Caco-2 (cell line): ENCODE data around the gene TFF1. TPM values are rescaled to one million over a fixed set of nuclear protein-coding genes. Genes with fewer than 3 reads are reported as not detected.

ENCODE experiments used
- BruUV-seq: library from RNA; stranded (reverse); fragments of 400-500 nt; replicated peaks from 2 replicates; lab custom pipeline; 2021; lab: Mats Ljungman, UMichigan
- CTCF ChIA-PET: fragments of 300-600 bp; sonication (Branson Sonifier 250); formaldehyde crosslinking; loops from one replicate; lab custom pipeline; 2022; ENCODE audit warnings: antibody characterized with exemption; lab: Charles Lee
- POLR2A ChIA-PET: fragments of 300-600 bp; sonication (Branson Sonifier 250); formaldehyde crosslinking; loops from one replicate; lab custom pipeline; 2022; ENCODE audit warnings: antibody characterized with exemption; lab: Charles Lee
- DNase-seq, 2 experiments: peaks; one replicate each; pipeline versions ENCODE4 v3.0.0 to v3.0.0-alpha.2; 2020 to 2022
- H3K27me3 ChIP-seq: replicated peaks from 2 replicates; pipeline ENCODE4 v1.6.0; 2011; ENCODE audit warnings: low read length; ENCODE audit not compliant: control insufficient read depth, insufficient read depth
- H3K36me3 ChIP-seq: 2 replicates; pipeline ENCODE4 v1.5.1; 2011; ENCODE audit warnings: low read length; ENCODE audit not compliant: control insufficient read depth, insufficient read depth
- H3K4me1 ChIP-seq: fragments of 250-450 bp; sonication (Bioruptor Pico); 2 replicates; pipeline ENCODE4 v1.5.1; 2020; ENCODE audit warnings: mild to moderate bottlenecking
- H3K4me3 ChIP-seq: 2 replicates; pipeline ENCODE4 v1.5.1; 2011; ENCODE audit warnings: low read depth, mild to moderate bottlenecking, control low read depth, low read length
- H3K9me3 ChIP-seq: fragments of 250-450 bp; sonication (Bioruptor Pico); 2 replicates; pipeline ENCODE4 v1.5.1; 2020; ENCODE audit warnings: mild to moderate bottlenecking, moderate library complexity
- H3K27ac Mint-ChIP-seq: one replicate; pipeline ENCODE4 v1.8.0; 2022; ENCODE audit warnings: mixed read lengths; ENCODE audit not compliant: unreplicated experiment
- H3K27me3 Mint-ChIP-seq: one replicate; pipeline ENCODE4 v1.8.0; 2022; ENCODE audit warnings: mixed read lengths; ENCODE audit not compliant: insufficient read depth, unreplicated experiment
- H3K36me3 Mint-ChIP-seq: one replicate; pipeline ENCODE4 v1.8.0; 2022; ENCODE audit warnings: mild to moderate bottlenecking, mixed read lengths; ENCODE audit not compliant: insufficient read depth, unreplicated experiment
- H3K4me1 Mint-ChIP-seq: one replicate; pipeline ENCODE4 v1.8.0; 2022; ENCODE audit warnings: low read depth, mixed read lengths; ENCODE audit not compliant: unreplicated experiment
- H3K4me3 Mint-ChIP-seq: one replicate; pipeline ENCODE4 v1.8.0; 2022; ENCODE audit warnings: mild to moderate bottlenecking, moderate library complexity, mixed read lengths; ENCODE audit not compliant: unreplicated experiment
- H3K9me3 Mint-ChIP-seq: one replicate; pipeline ENCODE4 v1.8.0; 2022; ENCODE audit warnings: mixed read lengths; ENCODE audit not compliant: unreplicated experiment
- intact Hi-C: fragments of 100-400 bp; cut with micrococcal nuclease; formaldehyde crosslinking; loops from one replicate; pipeline ENCODE4 v1.10.0; 2022; ENCODE audit not compliant: unreplicated experiment
- total RNA-seq: library from RNA; stranded (reverse); gene quantifications from 2 replicates; pipeline ENCODE4 v1.2.3, GENCODE V29; 2022
- TF ChIP-seq, protein P1 (sequence below), 2 experiments: fragments of 200-600 bp in 1 of 2; IDR thresholded peaks; 1 replicate in 1 of 2; 2 replicates in 1 of 2; pipeline versions ENCODE4 v1.5.1 to v1.8.0; 2011 to 2022; ENCODE audit warnings: antibody characterized with exemption in 1 of 2, control low read depth in 1 of 2, inconsistent platforms in 1 of 2, low read depth in 1 of 2, low read length in 1 of 2, mild to moderate bottlenecking in 1 of 2, moderate library complexity in 1 of 2; ENCODE audit not compliant: insufficient read depth in 1 of 2, severe bottlenecking in 1 of 2, unreplicated experiment in 1 of 2

The TFF1 gene
- total RNA-seq, 1 experiment from 2014 or later: 9.8 TPM

- POLR2A ChIA-PET: no interaction called here
- intact Hi-C loops: loop anchor here (1.0 kb wide), 3 partner anchors 43 to 236 kb away; no protein-coding TSS in a partner anchor
Observed at GRCh38 chr21:42381347-42381984, 15.1 kb upstream of the TFF1 start.

DNA sequence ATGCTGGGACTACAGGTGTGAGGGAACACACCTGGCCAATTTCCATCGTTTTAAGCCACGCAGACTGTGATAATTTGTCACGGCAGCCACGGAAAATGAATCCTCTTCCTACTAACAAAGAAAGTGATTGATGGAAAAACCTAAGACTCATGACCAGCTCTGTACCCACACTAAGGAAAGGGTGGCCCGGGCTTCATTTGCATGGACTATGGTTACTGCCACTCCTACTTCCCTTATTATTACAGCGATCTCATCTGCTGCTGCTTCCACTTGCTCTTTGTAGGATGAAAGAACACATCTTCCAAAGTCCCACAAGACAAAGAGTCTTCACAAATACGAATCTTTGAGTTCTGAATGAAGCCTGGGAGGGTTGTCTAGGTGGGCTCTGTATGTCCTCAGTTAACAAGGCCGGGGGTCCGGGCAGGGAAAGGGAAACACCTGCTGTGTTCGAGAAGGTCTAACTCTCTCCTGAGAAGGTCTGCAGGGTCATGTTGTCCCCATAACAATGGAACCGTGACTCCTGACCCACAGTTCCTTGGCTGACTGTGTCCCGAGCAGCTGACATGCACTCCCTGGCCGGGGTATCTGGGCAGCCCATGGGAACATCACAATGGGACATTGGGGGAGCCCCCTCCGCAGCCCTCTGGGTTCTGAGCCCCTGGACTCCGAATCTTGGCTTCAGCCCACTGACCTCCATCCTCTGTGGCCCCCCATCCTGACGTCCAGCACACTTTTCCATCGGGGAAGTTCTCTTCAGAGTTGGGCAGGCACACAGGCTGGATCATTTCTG lies 13.3 kb upstream of the TFF1 start:
- no peaks in the 10 kb centered on the region for H3K27me3 ChIP-seq
- no peak for DNase-seq
- no peaks in the 10 kb centered on the region; the same call in 1 of the 2 replicates for H3K9me3 ChIP-seq
- CTCF ChIA-PET: no interaction called here
- H3K9me3 Mint-ChIP-seq: no peaks in the 10 kb centered on the region
- H3K36me3 ChIP-seq: no peaks in the 10 kb centered on the region
- TF ChIP-seq, protein P1, sequence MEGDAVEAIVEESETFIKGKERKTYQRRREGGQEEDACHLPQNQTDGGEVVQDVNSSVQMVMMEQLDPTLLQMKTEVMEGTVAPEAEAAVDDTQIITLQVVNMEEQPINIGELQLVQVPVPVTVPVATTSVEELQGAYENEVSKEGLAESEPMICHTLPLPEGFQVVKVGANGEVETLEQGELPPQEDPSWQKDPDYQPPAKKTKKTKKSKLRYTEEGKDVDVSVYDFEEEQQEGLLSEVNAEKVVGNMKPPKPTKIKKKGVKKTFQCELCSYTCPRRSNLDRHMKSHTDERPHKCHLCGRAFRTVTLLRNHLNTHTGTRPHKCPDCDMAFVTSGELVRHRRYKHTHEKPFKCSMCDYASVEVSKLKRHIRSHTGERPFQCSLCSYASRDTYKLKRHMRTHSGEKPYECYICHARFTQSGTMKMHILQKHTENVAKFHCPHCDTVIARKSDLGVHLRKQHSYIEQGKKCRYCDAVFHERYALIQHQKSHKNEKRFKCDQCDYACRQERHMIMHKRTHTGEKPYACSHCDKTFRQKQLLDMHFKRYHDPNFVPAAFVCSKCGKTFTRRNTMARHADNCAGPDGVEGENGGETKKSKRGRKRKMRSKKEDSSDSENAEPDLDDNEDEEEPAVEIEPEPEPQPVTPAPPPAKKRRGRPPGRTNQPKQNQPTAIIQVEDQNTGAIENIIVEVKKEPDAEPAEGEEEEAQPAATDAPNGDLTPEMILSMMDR (IDR thresholded peaks at IDR 0.05; ENCODE audit: insufficient read depth in 1 of 2, low read depth in 1 of 2, low read length in 1 of 2, severe bottlenecking in 1 of 2, unreplicated experiment in 1 of 2): no peak
- POLR2A ChIA-PET: no interaction called here
- H3K4me1 ChIP-seq: no peaks in the 10 kb centered on the region
- no TSS peak for BruUV-seq
- H3K36me3 Mint-ChIP-seq: no peaks in the 10 kb centered on the region
- peaks cover 10% of the 10 kb centered on the region for H3K4me1 Mint-ChIP-seq
- H3K4me3 ChIP-seq: no peak overlapping the region
- intact Hi-C loops: no loop called here
- no peak overlapping the region for H3K4me3 Mint-ChIP-seq
- no peaks in the 10 kb centered on the region for H3K27me3 Mint-ChIP-seq
- H3K27ac Mint-ChIP-seq: no peak overlapping the region

More at GRCh38 chr21:42381347-42381984, 15.1 kb upstream of the TFF1 start:
- H3K4me3 Mint-ChIP-seq: no peak overlapping the region
- BruUV-seq: no TSS peak
- Histone ChIP-seq H3K4me3 (no peak overlapping the region), H3K9me3 (no peaks in the 10 kb centered on the region; the same call in 1 of the 2 replicates), H3K4me1 (peaks cover 8% of the 10 kb centered on the region), H3K36me3 (no peaks in the 10 kb centered on the region), H3K27me3 (no peaks in the 10 kb centered on the region)
- H3K9me3 Mint-ChIP-seq: no peaks in the 10 kb centered on the region
- CTCF ChIA-PET: interaction anchor here (0.6 to 1.8 kb wide), 15 partner anchors 14 to 241 kb away, joined by 3 to 15 read pairs (median 4); partner anchors contain the start of gene TFF3
- TF ChIP-seq, protein P1 (IDR thresholded peaks at IDR 0.05; ENCODE audit: insufficient read depth in 1 of 2, low read depth in 1 of 2, low read length in 1 of 2, severe bottlenecking in 1 of 2, unreplicated experiment in 1 of 2): peak; percentile 77 to 94
- H3K27ac Mint-ChIP-seq: no peak overlapping the region
- peaks cover 16% of the 10 kb centered on the region for H3K4me1 Mint-ChIP-seq
- H3K27me3 Mint-ChIP-seq: no peaks in the 10 kb centered on the region
- no peaks in the 10 kb centered on the region for H3K36me3 Mint-ChIP-seq
- peak; percentile 63 to 64 for DNase-seq

GRCh38 chr21:42378418-42378817 lies 12.1 kb upstream of the TFF1 start:
- TF ChIP-seq, protein P1 (IDR thresholded peaks at IDR 0.05; ENCODE audit: insufficient read depth in 1 of 2, low read depth in 1 of 2, low read length in 1 of 2, severe bottlenecking in 1 of 2, unreplicated experiment in 1 of 2): no peak
- intact Hi-C loops: no loop called here

More at GRCh38 chr21:42378418-42378817, 12.1 kb upstream of the TFF1 start:
- Mint-ChIP-seq H3K27me3 (no peaks in the 10 kb centered on the region), H3K36me3 (no peaks in the 10 kb centered on the region), H3K4me3 (no peak overlapping the region), H3K27ac (no peak overlapping the region), H3K4me1 (peaks cover 10% of the 10 kb centered on the region), H3K9me3 (no peaks in the 10 kb centered on the region)
- POLR2A ChIA-PET: no interaction called here
- no peak for DNase-seq
- Histone ChIP-seq H3K27me3 (no peaks in the 10 kb centered on the region), H3K4me3 (no peak overlapping the region), H3K36me3 (no peaks in the 10 kb centered on the region), H3K4me1 (no peaks in the 10 kb centered on the region), H3K9me3 (no peaks in the 10 kb centered on the region; the same call in 1 of the 2 replicates)
- CTCF ChIA-PET: interaction anchor here (0.9 kb wide), 1 partner anchor 327 kb away, joined by 3 read pairs; no protein-coding TSS in a partner anchor
- BruUV-seq: no TSS peak
